ENCODE data around the gene CCL15. TPM values are rescaled to one million over a fixed set of nuclear protein-coding genes. Genes with fewer than 3 reads are reported as not detected.

The CCL15 gene
- total RNA-seq (2016; rRNA removed; fragmentation: Illumina TruSeq; extraction: Trizol) (23.2 and 29.2 TPM in 2 replicates), polyA plus RNA-seq (2011; rRNA removed) (37.4 and 45.9 TPM in 2 replicates), polyA minus RNA-seq (2011; rRNA and poly(A)+ RNA removed; ENCODE audit: low replicate concordance) (24.4 TPM in 1 of 2 replicates, not detected in the other), Bru-seq, nascent RNA (percentile 96 among the genes with signal in this experiment), BruChase-seq, experiment 1, labeled RNA remaining after a 6-hour chase (percentile 98 among the genes with signal in this experiment), BruChase-seq, experiment 2, labeled RNA remaining after a 2-hour chase (percentile 95 among the genes with signal in this experiment)
- 7.6 and 9.4 TPM in 2 replicates for total RNA-seq (2016; cell fraction: cytosol; rRNA removed; fragmentation: Illumina TruSeq; extraction: Trizol; ENCODE audit: low read depth)
- 24.0 and 25.7 TPM in 2 replicates for total RNA-seq (2016; cell fraction: insoluble cytoplasmic fraction; rRNA removed; fragmentation: Illumina TruSeq; extraction: Trizol)
- total RNA-seq (2016; cell fraction: membrane; rRNA removed; fragmentation: Illumina TruSeq; extraction: Trizol): 17.3 and 18.4 TPM in 2 replicates
- total RNA-seq (2016; cell fraction: nucleus; rRNA removed; fragmentation: Illumina TruSeq; extraction: Trizol): 24.4 and 27.1 TPM in 2 replicates
- 32.9 and 35.1 TPM in 2 replicates for polyA plus RNA-seq (2011; cell fraction: cytosol; rRNA removed)
- 37.4 and 37.8 TPM in 2 replicates for polyA plus RNA-seq (2011; cell fraction: nucleus; rRNA removed)
- polyA plus RNA-seq (2012): 29.0 and 46.2 TPM in 2 replicates
- polyA plus RNA-seq (2016; cell fraction: cytosol; fragmentation: Illumina TruSeq; extraction: Trizol; ENCODE audit: low read depth): 7.2 and 10.7 TPM in 2 replicates
- 25.9 and 27.3 TPM in 2 replicates for polyA plus RNA-seq (2016; cell fraction: insoluble cytoplasmic fraction; fragmentation: Illumina TruSeq; extraction: Trizol; ENCODE audit: low read depth)
- polyA plus RNA-seq (2016; cell fraction: membrane; fragmentation: Illumina TruSeq; extraction: Trizol; ENCODE audit: low read depth): 16.6 and 18.1 TPM in 2 replicates
- polyA plus RNA-seq (2016; cell fraction: nucleus; fragmentation: Illumina TruSeq; extraction: Trizol; ENCODE audit: insufficient read depth, low read depth): 30.3 and 34.8 TPM in 2 replicates
- 8.7 and 9.6 TPM in 2 replicates for polyA minus RNA-seq (2011; cell fraction: cytosol; rRNA and poly(A)+ RNA removed)
- polyA minus RNA-seq (2011; cell fraction: nucleus; rRNA and poly(A)+ RNA removed): 36.2 and 45.1 TPM in 2 replicates
- long read RNA-seq, experiment 1, transcript CCL15-204 (4 exons, 1,073 nt): major isoform, 35 of 51 reads
- long read RNA-seq, experiment 1, partial matches to known transcripts: 0 of 51 reads
- long read RNA-seq, experiment 1, other reads (novel, unspliced or antisense): 16 of 51 reads
- long read RNA-seq, experiment 2, transcript CCL15-204 (4 exons, 1,073 nt): major isoform, 22 of 38 reads
- long read RNA-seq, experiment 2, partial matches to known transcripts: 1 of 38 reads
- long read RNA-seq, experiment 2, other reads (novel, unspliced or antisense): 15 of 38 reads

GRCh38 chr17:36001110-36001771 lies at the start of gene CCL15:
TSS of gene CCL15 (minus strand) at chr17:36001553. CDS start at chr17:36001492, 61 bp downstream.
- CTCF ChIA-PET (ENCODE audit: low intra/inter-chr PET ratio, low total read pairs): interaction anchor here (0.9 kb wide), 1 partner anchor 19 kb away, joined by 4 read pairs; no protein-coding TSS in a partner anchor
- Histone ChIP-seq H3K9me3 (ENCODE audit: low read length) (no peaks in the 10 kb centered on the region), H4K20me1 (ENCODE audit: insufficient read depth, low read length) (no peaks in the 10 kb centered on the region), H3K27me3 (ENCODE audit: control insufficient read depth in 1 of 2, insufficient read depth in 2 of 2, low read length in 2 of 2) (no peaks in the 10 kb centered on the region; a peak in 1 of 5 replicates), H2AFZ (ENCODE audit: low read length) (no peak within 1 kb of the TSS), H3K36me3 (replicated peaks in 1 of 2; ENCODE audit: control insufficient read depth in 1 of 2, insufficient read depth in 2 of 2, low read length in 2 of 2) (peaks cover 5 to 10% of the 10 kb centered on the region in 2 experiments; a peak in 4 of 5 replicates), H3K4me2 (ENCODE audit: low read depth, low read length) (peak within 1 kb of the TSS; percentile 91), H3K4me1 (ENCODE audit: insufficient read depth, low read length) (peaks cover 61% of the 10 kb centered on the region), H3K79me2 (ENCODE audit: insufficient read depth, low read length) (peaks cover 12% of the 10 kb centered on the region), H3K9ac (ENCODE audit: insufficient read depth, low read depth, low read length) (peak within 1 kb of the TSS; percentile 82), H3K27ac (ENCODE audit: extremely low read length, insufficient read depth, low read length) (peak within 1 kb of the TSS; percentile 88), H3K4me3 (replicated peaks in 1 of 3; ENCODE audit: insufficient read depth in 1 of 3, low read depth in 2 of 3, low read length in 3 of 3) (peak within 1 kb of the TSS; percentile 73 to 78 (median 76))
- POLR2A ChIA-PET: interaction anchor here (0.9 to 5.9 kb wide), 11 partner anchors 8 to 31 kb away, joined by 3 to 131 read pairs (median 7); partner anchors contain the start of gene CCL16
- TSS peak; percentile 86 for BruUV-seq (replicated peaks)
- intact Hi-C loops (cut with micrococcal nuclease; ENCODE audit: unreplicated experiment) (loop anchor here (1.0 to 5.0 kb wide), 2 partner anchors 28 to 169 kb away; no protein-coding TSS in a partner anchor), in situ Hi-C loops (cut with HindIII; ENCODE audit: extremely low pct_ligation_motif_present, low pct_unique_long_range_greater_than_20kb) (loop anchor here (10.0 kb wide), 1 partner anchor 64 kb away; the partner anchor contains the start of gene CCL18)
- peak; percentile 80 for DNase-seq (ENCODE audit: low spot score)
- 1% methylated on average over 4 of the region's 6 CpGs for WGBS (ENCODE audit: low lambda C conversion rate)
- peak; percentile 92 for ATAC-seq
- FAIRE-seq: no peak
- no peak for TF ChIP-seq ATF4 (CRISPR knock-in tag; IDR thresholded peaks at IDR 0.05)
- TF ChIP-seq KLF12 (CRISPR knock-in tag; IDR thresholded peaks at IDR 0.05; ENCODE audit: borderline replicate concordance): peak; percentile 37; the same call in 1 of the 2 replicates
- no peak for TF ChIP-seq ZNF629 (CRISPR knock-in tag; conservative IDR thresholded peaks at IDR 0.05)
- no peak for TF ChIP-seq ZNF260 (CRISPR knock-in tag; IDR thresholded peaks at IDR 0.05; ENCODE audit: borderline replicate concordance, low read depth)
- no peak for TF ChIP-seq NONO (IDR thresholded peaks at IDR 0.05)
- peak; percentile 27; the same call in 1 of the 2 replicates for TF ChIP-seq NONO (CRISPR knock-in tag; conservative IDR thresholded peaks at IDR 0.05)
- TF ChIP-seq ASH2L (IDR thresholded peaks at IDR 0.05; ENCODE audit: insufficient read length, low read depth, low read length): peak; percentile 15
- no peak for TF ChIP-seq RAD51 (IDR thresholded peaks at IDR 0.05; ENCODE audit: borderline replicate concordance)
- TF ChIP-seq ATF5 (CRISPR knock-in tag; IDR thresholded peaks at IDR 0.05; ENCODE audit: low read depth): no peak
- no peak for TF ChIP-seq ZC3H13 (CRISPR knock-in tag; IDR thresholded peaks at IDR 0.05)
- no peak for TF ChIP-seq ZNF766 (CRISPR knock-in tag; IDR thresholded peaks at IDR 0.05; ENCODE audit: borderline replicate concordance)
- TF ChIP-seq ZMYM4 (CRISPR knock-in tag; IDR thresholded peaks at IDR 0.05): no peak
- TF ChIP-seq CBX5 (CRISPR knock-in tag; IDR thresholded peaks at IDR 0.05; ENCODE audit: borderline replicate concordance): no peak
